KOPT-K1 (cell line): ENCODE data around the gene STAC2.
A peak's percentile ranks its signal among the peaks of the same experiment; 100 is the strongest.

ENCODE experiments used
- H3K27ac ChIP-seq: fragments of 200-600 bp; sonication (generic); 2 replicates; pipeline ENCODE4 v1.5.1; 2016; ENCODE audit warnings: antibody characterized with exemption, mild to moderate bottlenecking, low read depth, low read length; ENCODE audit not compliant: poor library complexity, severe bottlenecking
- H3K36me3 ChIP-seq: fragments of 200-600 bp; sonication (generic); 2 replicates; pipeline ENCODE4 v1.5.1; 2017; ENCODE audit warnings: antibody characterized with exemption, mild to moderate bottlenecking, low read length, moderate library complexity; ENCODE audit not compliant: insufficient read depth
- H3K9me3 ChIP-seq: fragments of 200-600 bp; sonication (generic); 2 replicates; pipeline ENCODE4 v1.5.1; 2017; ENCODE audit warnings: antibody characterized with exemption, low read length, mild to moderate bottlenecking; ENCODE audit not compliant: insufficient read depth, poor library complexity, severe bottlenecking

The STAC2 gene

GRCh38 chr17:39191750-39192510 is 33.8 kb downstream of the STAC2 start:
- H3K27ac ChIP-seq, result no peak overlapping the region
- peaks cover 71% of the 10 kb centered on the region for H3K36me3 ChIP-seq
- no peaks in the 10 kb centered on the region for H3K9me3 ChIP-seq

- H3K9me3 ChIP-seq, result no peaks in the 10 kb centered on the region
- H3K36me3 ChIP-seq, result peaks cover 88% of the 10 kb centered on the region
- H3K27ac ChIP-seq, result no peak overlapping the region
Measured at GRCh38 chr17:39187152-39187830, 38.5 kb downstream of the STAC2 start.

GRCh38 chr17:39186481-39187002 is 39.2 kb downstream of the STAC2 start:
- Histone ChIP-seq H3K9me3 (no peaks in the 10 kb centered on the region), H3K36me3 (peaks cover 88% of the 10 kb centered on the region), H3K27ac (no peak overlapping the region)

- peaks cover 88% of the 10 kb centered on the region for H3K36me3 ChIP-seq
- no peak overlapping the region for H3K27ac ChIP-seq
- no peaks in the 10 kb centered on the region for H3K9me3 ChIP-seq
Measured at GRCh38 chr17:39183720-39184119, 42.0 kb downstream of the STAC2 start.

GRCh38 chr17:39183045-39183444 is 42.7 kb downstream of the STAC2 start:
- H3K36me3 ChIP-seq, result peaks cover 88% of the 10 kb centered on the region
- H3K27ac ChIP-seq, result no peak overlapping the region
- H3K9me3 ChIP-seq, result no peaks in the 10 kb centered on the region

GRCh38 chr17:39181303-39181702 is 44.4 kb downstream of the STAC2 start:
- Histone ChIP-seq H3K27ac (no peak overlapping the region), H3K9me3 (no peaks in the 10 kb centered on the region), H3K36me3 (peaks cover 88% of the 10 kb centered on the region)

- peaks cover 74% of the 10 kb centered on the region for H3K36me3 ChIP-seq
- H3K9me3 ChIP-seq, result no peaks in the 10 kb centered on the region
- H3K27ac ChIP-seq, result no peak overlapping the region
Measured at GRCh38 chr17:39178536-39178935, 47.2 kb downstream of the STAC2 start.

- H3K36me3 ChIP-seq, result peaks cover 63% of the 10 kb centered on the region
- H3K27ac ChIP-seq, result no peak overlapping the region
- no peaks in the 10 kb centered on the region for H3K9me3 ChIP-seq
Measured at GRCh38 chr17:39177256-39177655, 48.5 kb downstream of the STAC2 start.

GRCh38 chr17:39175695-39176093 is 50.1 kb downstream of the STAC2 start:
- Histone ChIP-seq H3K9me3 (no peaks in the 10 kb centered on the region), H3K36me3 (peaks cover 50% of the 10 kb centered on the region), H3K27ac (no peak overlapping the region)

- Histone ChIP-seq H3K36me3 (peaks cover 46% of the 10 kb centered on the region), H3K9me3 (no peaks in the 10 kb centered on the region), H3K27ac (peak overlapping the region; percentile 91)
Measured at GRCh38 chr17:39174920-39175694, 50.6 kb downstream of the STAC2 start.

GRCh38 chr17:39173526-39174274 is 52.0 kb downstream of the STAC2 start:
- H3K9me3 ChIP-seq, result no peaks in the 10 kb centered on the region
- peak overlapping the region; percentile 91 for H3K27ac ChIP-seq
- H3K36me3 ChIP-seq, result peaks cover 37% of the 10 kb centered on the region

- peaks cover 31% of the 10 kb centered on the region for H3K36me3 ChIP-seq
- H3K27ac ChIP-seq, result peak overlapping the region; percentile 91
- no peaks in the 10 kb centered on the region for H3K9me3 ChIP-seq
Measured at GRCh38 chr17:39173080-39173479, 52.7 kb downstream of the STAC2 start.

- Histone ChIP-seq H3K27ac (peak overlapping the region; percentile 91), H3K36me3 (peaks cover 19% of the 10 kb centered on the region), H3K9me3 (no peaks in the 10 kb centered on the region)
Measured at GRCh38 chr17:39171933-39172332, 53.8 kb downstream of the STAC2 start.

- Histone ChIP-seq H3K9me3 (no peaks in the 10 kb centered on the region), H3K27ac (peak overlapping the region; percentile 91), H3K36me3 (peaks cover 6% of the 10 kb centered on the region)
Measured at GRCh38 chr17:39170558-39170957, 55.2 kb downstream of the STAC2 start.
